Breast epithelium (tissue), 4 donors: ENCODE measurements around the gene ADGRV1. TPM values are rescaled to one million over a fixed set of nuclear protein-coding genes. Genes with fewer than 3 reads are reported as not detected.

Experiments used
- DNase-seq, 2 donors: peaks; one replicate each; pipeline ENCODE4 v3.0.0-alpha.2; 2019; ENCODE audit warnings: low spot score in 2 of 2
- H3K27ac ChIP-seq, 2 donors: fragments of 200-600 bp; sonication (generic) in 1 of 2; one replicate each; pipeline ENCODE4 v1.5.1; 2016 to 2019; ENCODE audit warnings: mild to moderate bottlenecking in 1 of 2
- H3K27me3 ChIP-seq, 2 donors: fragments of 200-600 bp; sonication (generic) in 1 of 2; one replicate each; pipeline versions ENCODE4 v1.5.1 to v1.6.0; 2017 to 2019; ENCODE audit warnings: control low read depth in 1 of 2, mild to moderate bottlenecking in 1 of 2
- H3K36me3 ChIP-seq: fragments of 200-600 bp; one replicate; pipeline ENCODE4 v1.5.1; 2019
- H3K4me1 ChIP-seq, 2 donors: fragments of 200-600 bp; sonication (generic); one replicate each; pipeline ENCODE4 v1.5.1; 2016 to 2019; ENCODE audit warnings: control low read depth in 1 of 2
- H3K4me3 ChIP-seq, 3 donors: fragments of 200-600 bp; sonication (generic); 1 replicate in 2 of 3; 2 replicates in 1 of 3; pipeline ENCODE4 v1.5.1; 2016 to 2019; ENCODE audit warnings: mild to moderate bottlenecking in 3 of 3, moderate library complexity in 2 of 3
- H3K9me3 ChIP-seq, 2 donors: fragments of 200-600 bp; sonication (generic) in 1 of 2; one replicate each; pipeline ENCODE4 v1.5.1; 2016 to 2019; ENCODE audit warnings: control low read depth in 1 of 2
- CTCF ChIP-seq, 3 donors: fragments of 450-650 bp; IDR thresholded peaks; one replicate each; pipeline ENCODE4 v1.5.1; 2016 to 2017; ENCODE audit warnings: antibody characterized with exemption in 3 of 3, mild to moderate bottlenecking in 3 of 3, moderate library complexity in 3 of 3
- POLR2A ChIP-seq: fragments of 450-650 bp; IDR thresholded peaks from one replicate; pipeline ENCODE4 v1.6.1; 2016; ENCODE audit warnings: antibody characterized with exemption, mild to moderate bottlenecking, moderate library complexity
- POLR2AphosphoS5 ChIP-seq, 3 donors: sonication (generic); formaldehyde crosslinking; IDR thresholded peaks; one replicate each; pipeline ENCODE4 v1.6.1; 2017; ENCODE audit warnings: antibody characterized with exemption in 3 of 3
- intact Hi-C: fragments of 100-400 bp; cut with DNase I; formaldehyde crosslinking; loops from one replicate; pipeline ENCODE4 v1.15.1; 2023; ENCODE audit warnings: low total_unique reads
- total RNA-seq, 3 donors: library from RNA; depleted of rRNA; stranded (reverse); fragments of >200 nt; gene quantifications; one replicate each; pipeline ENCODE4 v1.1.0, GENCODE V29; 2016

The ADGRV1 gene
- 10 to 100 TPM in 2 of 3 donors, under 1 TPM in 1; 0.32 to 85.2 (median 55.3) TPM for total RNA-seq

- Histone ChIP-seq H3K4me1 (peaks cover 0 to 4% of the 10 kb centered on the region in 2 donors), H3K9me3 (no peaks in the 10 kb centered on the region), H3K27ac (peak within 1 kb of the TSS in 1 of 2 donors; percentile 54), H3K27me3 (peaks cover 4 to 18% of the 10 kb centered on the region in 2 donors), H3K4me3 (peak within 1 kb of the TSS; percentile 22 to 73 (median 59)), H3K36me3 (no peaks in the 10 kb centered on the region)
- no peak for TF ChIP-seq POLR2A
- TF ChIP-seq POLR2AphosphoS5 (IDR thresholded peaks at IDR 0.05): peak in 1 of 3 donors; percentile 72
- peak; percentile 76 to 87 for DNase-seq
- intact Hi-C loops: no loop called here
These were observed at the start of gene ADGRV1 for GRCh38 chr5:90558344-90559192. Gene ADGRV1 (plus strand): TSS chr5:90558797. CDS start chr5:90558896, 99 bp downstream.

GRCh38 chr5:90510438-90510837, 48.2 kb upstream of the ADGRV1 start:
- H3K4me3 ChIP-seq: no peak overlapping the region
- no peaks in the 10 kb centered on the region for H3K9me3 ChIP-seq
- H3K27me3 ChIP-seq: no peaks in the 10 kb centered on the region
- H3K36me3 ChIP-seq: no peaks in the 10 kb centered on the region
- no peak for DNase-seq
- no peaks in the 10 kb centered on the region for H3K4me1 ChIP-seq
- no peak for TF ChIP-seq CTCF (IDR thresholded peaks at IDR 0.05)
- intact Hi-C loops: no loop called here
- H3K27ac ChIP-seq: no peak overlapping the region

- Histone ChIP-seq H3K4me1 (no peaks in the 10 kb centered on the region), H3K9me3 (no peaks in the 10 kb centered on the region), H3K27me3 (no peaks in the 10 kb centered on the region), H3K36me3 (peaks cover 8% of the 10 kb centered on the region), H3K27ac (no peak overlapping the region), H3K4me3 (no peak overlapping the region)
- TF ChIP-seq POLR2A (no peak), CTCF (IDR thresholded peaks at IDR 0.05) (no peak), POLR2AphosphoS5 (IDR thresholded peaks at IDR 0.05) (no peak)
- no peak for DNase-seq
- intact Hi-C loops: loop anchor here (1.0 kb wide), 1 partner anchor 41 kb away; no protein-coding TSS in a partner anchor
These were observed 44.1 kb upstream of the ADGRV1 start for GRCh38 chr5:90514520-90514919.

GRCh38 chr5:90518661-90519060, 39.9 kb upstream of the ADGRV1 start:
- intact Hi-C loops: no loop called here
- peaks cover 8% of the 10 kb centered on the region for H3K36me3 ChIP-seq
- DNase-seq: no peak
- no peaks in the 10 kb centered on the region for H3K4me1 ChIP-seq
- no peaks in the 10 kb centered on the region for H3K27me3 ChIP-seq
- H3K27ac ChIP-seq: no peak overlapping the region
- H3K4me3 ChIP-seq: no peak overlapping the region
- H3K9me3 ChIP-seq: no peaks in the 10 kb centered on the region
- TF ChIP-seq CTCF (IDR thresholded peaks at IDR 0.05): no peak
- no peak for TF ChIP-seq POLR2A
- no peak for TF ChIP-seq POLR2AphosphoS5 (IDR thresholded peaks at IDR 0.05)

GRCh38 chr5:90519081-90519480, 39.5 kb upstream of the ADGRV1 start:
- Histone ChIP-seq H3K4me1 (no peaks in the 10 kb centered on the region), H3K9me3 (no peaks in the 10 kb centered on the region), H3K36me3 (peaks cover 8% of the 10 kb centered on the region), H3K4me3 (no peak overlapping the region), H3K27me3 (no peaks in the 10 kb centered on the region), H3K27ac (no peak overlapping the region)
- no peak for TF ChIP-seq POLR2AphosphoS5 (IDR thresholded peaks at IDR 0.05)
- intact Hi-C loops: no loop called here
- DNase-seq: no peak

- H3K9me3 ChIP-seq: no peaks in the 10 kb centered on the region
- no peaks in the 10 kb centered on the region for H3K4me1 ChIP-seq
- H3K4me3 ChIP-seq: peak overlapping the region; percentile 77 to 94 (median 89)
- no peaks in the 10 kb centered on the region for H3K36me3 ChIP-seq
- no peak for TF ChIP-seq POLR2AphosphoS5 (IDR thresholded peaks at IDR 0.05)
- no peak for TF ChIP-seq CTCF (IDR thresholded peaks at IDR 0.05)
- TF ChIP-seq POLR2A: no peak
- no peak for DNase-seq
- H3K27ac ChIP-seq: peak overlapping the region; percentile 94 to 97
- H3K27me3 ChIP-seq: no peaks in the 10 kb centered on the region
- intact Hi-C loops: no loop called here
These were observed 29.9 kb upstream of the ADGRV1 start for GRCh38 chr5:90528601-90529193.
